Parathyroid adenoma (tissue), 2 donors: ENCODE results near the gene KLHL29.
"Not testable (repeated sequence)": the region's sequence is repeated elsewhere in the genome, so short reads cannot be mapped to it uniquely, and the experiment has no call there.

Experiments used
- H2AFZ ChIP-seq: fragments of 300-600 bp; sonication (generic); one replicate; pipeline ENCODE4 v1.7.0; 2017; ENCODE audit warnings: antibody characterized with exemption, mild to moderate bottlenecking
- H3K27ac ChIP-seq: fragments of 300-600 bp; sonication (generic); one replicate; pipeline ENCODE4 v1.7.0; 2017
- H3K27me3 ChIP-seq: fragments of 300-600 bp; sonication (generic); one replicate; pipeline ENCODE4 v1.7.0; 2017; ENCODE audit warnings: low read length; ENCODE audit not compliant: control insufficient read depth, insufficient read depth
- H3K36me3 ChIP-seq: fragments of 300-600 bp; sonication (generic); one replicate; pipeline ENCODE4 v1.7.0; 2017; ENCODE audit warnings: low read length; ENCODE audit not compliant: control insufficient read depth, insufficient read depth
- H3K4me1 ChIP-seq: fragments of 300-600 bp; sonication (generic); one replicate; pipeline ENCODE4 v1.7.0; 2017; ENCODE audit warnings: control low read depth
- H3K4me2 ChIP-seq: fragments of 300-600 bp; sonication (generic); one replicate; pipeline ENCODE4 v1.7.0; 2017; ENCODE audit warnings: low read length
- H3K4me3 ChIP-seq: fragments of 300-600 bp; sonication (generic); one replicate; pipeline ENCODE4 v1.7.0; 2017; ENCODE audit warnings: low read depth, low read length
- H3K79me2 ChIP-seq: fragments of 300-600 bp; sonication (generic); one replicate; pipeline ENCODE4 v1.7.0; 2017; ENCODE audit warnings: control low read depth
- H3K9ac ChIP-seq: fragments of 300-600 bp; sonication (generic); one replicate; pipeline ENCODE4 v1.7.0; 2017; ENCODE audit warnings: mild to moderate bottlenecking
- H3K9me3 ChIP-seq: fragments of 300-600 bp; sonication (generic); one replicate; pipeline ENCODE4 v1.7.0; 2017; ENCODE audit warnings: low read length; ENCODE audit not compliant: control insufficient read depth
- CTCF ChIP-seq: fragments of 300-600 bp; sonication (generic); IDR thresholded peaks from one replicate; pipeline ENCODE4 v1.7.0; 2017; ENCODE audit warnings: antibody characterized with exemption, mild to moderate bottlenecking
- donor health status: primary hyperparathyroidism.

Gene KLHL29

GRCh38 chr2:23347471-23348092 is 37.4 kb upstream of the KLHL29 start:
- Histone ChIP-seq H3K79me2 (no peaks in the 10 kb centered on the region), H3K4me2 (no peak overlapping the region), H2AFZ (no peak overlapping the region), H3K4me1 (no peaks in the 10 kb centered on the region), H3K36me3 (no peaks in the 10 kb centered on the region), H3K9ac (no peak overlapping the region), H3K27ac (no peak overlapping the region), H3K9me3 (no peaks in the 10 kb centered on the region), H3K27me3 (no peaks in the 10 kb centered on the region), H3K4me3 (no peak overlapping the region)
- TF ChIP-seq CTCF = no peak

GRCh38 chr2:23348093-23348481 is 36.9 kb upstream of the KLHL29 start:
- not testable (repeated sequence) for H3K9me3 ChIP-seq, H3K9ac ChIP-seq, H3K4me2 ChIP-seq, H3K79me2 ChIP-seq, H3K36me3 ChIP-seq, H3K27ac ChIP-seq, H3K27me3 ChIP-seq, H3K4me3 ChIP-seq, H2AFZ ChIP-seq, H3K4me1 ChIP-seq

- Histone ChIP-seq H3K4me1 (no peaks in the 10 kb centered on the region), H3K79me2 (no peaks in the 10 kb centered on the region), H3K4me3 (no peak overlapping the region), H3K9me3 (no peaks in the 10 kb centered on the region), H3K36me3 (no peaks in the 10 kb centered on the region), H3K27ac (no peak overlapping the region), H2AFZ (no peak overlapping the region), H3K27me3 (no peaks in the 10 kb centered on the region), H3K9ac (no peak overlapping the region), H3K4me2 (no peak overlapping the region)
- no peak for TF ChIP-seq CTCF
Measured at GRCh38 chr2:23349508-23349907, 35.5 kb upstream of the KLHL29 start.

GRCh38 chr2:23350041-23350791 is 34.8 kb upstream of the KLHL29 start:
- no peak overlapping the region for H3K9ac ChIP-seq
- H3K4me2 ChIP-seq = no peak overlapping the region
- no peaks in the 10 kb centered on the region for H3K79me2 ChIP-seq
- no peak overlapping the region for H2AFZ ChIP-seq
- no peaks in the 10 kb centered on the region for H3K9me3 ChIP-seq
- no peaks in the 10 kb centered on the region for H3K36me3 ChIP-seq
- H3K4me1 ChIP-seq = no peaks in the 10 kb centered on the region
- H3K27me3 ChIP-seq = no peaks in the 10 kb centered on the region
- H3K4me3 ChIP-seq = no peak overlapping the region
- TF ChIP-seq CTCF = no peak
- no peak overlapping the region for H3K27ac ChIP-seq

DNA sequence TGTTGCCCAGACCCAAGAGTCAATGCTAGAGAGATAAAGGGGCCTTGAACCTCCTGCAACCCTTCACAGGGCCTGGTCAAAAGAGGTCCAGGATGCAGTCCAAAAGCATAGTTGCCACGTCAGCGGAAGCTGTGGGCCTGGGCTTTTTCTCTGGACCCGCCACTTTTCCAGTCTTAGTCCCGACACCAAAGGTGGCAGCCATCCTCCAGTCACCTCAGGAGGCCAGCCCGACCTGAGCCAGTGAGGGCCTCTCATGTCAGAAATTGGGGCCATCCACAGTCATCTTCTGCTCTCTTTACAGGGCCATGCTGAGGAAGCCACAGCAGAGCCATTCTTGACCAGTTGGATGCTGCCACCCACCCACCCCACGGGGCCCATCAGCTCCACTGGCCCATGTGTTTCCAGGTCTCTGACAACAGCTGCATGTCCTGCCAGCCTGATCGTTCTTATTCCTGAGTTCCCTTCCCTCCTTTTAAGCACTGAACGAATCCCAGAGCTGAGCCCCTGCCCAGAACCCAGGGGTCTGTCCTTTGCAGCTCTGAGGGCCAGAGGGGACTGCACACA is 34.1 kb upstream of the KLHL29 start:
- Histone ChIP-seq H3K27ac (no peak overlapping the region), H3K79me2 (no peaks in the 10 kb centered on the region), H3K4me3 (no peak overlapping the region), H3K4me1 (no peaks in the 10 kb centered on the region), H3K27me3 (no peaks in the 10 kb centered on the region), H3K36me3 (no peaks in the 10 kb centered on the region), H3K9ac (no peak overlapping the region), H2AFZ (peak overlapping the region; percentile 43), H3K4me2 (no peak overlapping the region), H3K9me3 (no peaks in the 10 kb centered on the region)
- TF ChIP-seq CTCF = no peak
